ENCODE data around the gene NFYC.

The NFYC gene

GRCh38 chr1:40788561-40789341, 97.2 kb downstream of the NFYC start:
- Histone ChIP-seq H3K9me3 (ENCODE audit: control insufficient read depth, low read depth, low read length) (no peaks in the 10 kb centered on the region), H3K36me3 (ENCODE audit: control insufficient read depth, low read depth, low read length) (no peaks in the 10 kb centered on the region), H3K4me3 (ENCODE audit: low read length) (no peak overlapping the region), H3K27me3 (ENCODE audit: control insufficient read depth, insufficient read depth, low read length) (peaks cover 7% of the 10 kb centered on the region), H3K27ac (ENCODE audit: low read length) (no peak overlapping the region), H3K9ac (ENCODE audit: low read length) (no peak overlapping the region), H3K4me1 (ENCODE audit: control insufficient read depth, low read depth, low read length) (no peaks in the 10 kb centered on the region)

DNA sequence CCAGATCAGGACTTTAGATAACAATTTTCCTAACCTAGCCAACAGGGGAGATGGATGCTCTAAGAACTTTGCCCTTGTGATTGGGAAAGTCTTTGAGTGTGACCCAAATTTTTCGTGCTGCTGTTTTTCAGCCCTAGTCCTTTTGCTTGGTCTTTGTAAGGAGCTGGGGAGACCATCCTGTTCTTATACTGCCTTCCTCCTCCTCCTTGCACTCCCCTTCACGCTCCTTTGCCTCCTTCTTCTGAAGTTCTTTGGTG, 97.8 kb downstream of the NFYC start:
- no peak overlapping the region for H3K9ac ChIP-seq (ENCODE audit: low read length)
- H3K27me3 ChIP-seq (ENCODE audit: control insufficient read depth, insufficient read depth, low read length) = peaks cover 6% of the 10 kb centered on the region
- no peaks in the 10 kb centered on the region for H3K36me3 ChIP-seq (ENCODE audit: control insufficient read depth, low read depth, low read length)
- H3K27ac ChIP-seq (ENCODE audit: low read length) = no peak overlapping the region
- H3K4me3 ChIP-seq (ENCODE audit: low read length) = no peak overlapping the region
- no peaks in the 10 kb centered on the region for H3K4me1 ChIP-seq (ENCODE audit: control insufficient read depth, low read depth, low read length)
- no peaks in the 10 kb centered on the region for H3K9me3 ChIP-seq (ENCODE audit: control insufficient read depth, low read depth, low read length)

DNA sequence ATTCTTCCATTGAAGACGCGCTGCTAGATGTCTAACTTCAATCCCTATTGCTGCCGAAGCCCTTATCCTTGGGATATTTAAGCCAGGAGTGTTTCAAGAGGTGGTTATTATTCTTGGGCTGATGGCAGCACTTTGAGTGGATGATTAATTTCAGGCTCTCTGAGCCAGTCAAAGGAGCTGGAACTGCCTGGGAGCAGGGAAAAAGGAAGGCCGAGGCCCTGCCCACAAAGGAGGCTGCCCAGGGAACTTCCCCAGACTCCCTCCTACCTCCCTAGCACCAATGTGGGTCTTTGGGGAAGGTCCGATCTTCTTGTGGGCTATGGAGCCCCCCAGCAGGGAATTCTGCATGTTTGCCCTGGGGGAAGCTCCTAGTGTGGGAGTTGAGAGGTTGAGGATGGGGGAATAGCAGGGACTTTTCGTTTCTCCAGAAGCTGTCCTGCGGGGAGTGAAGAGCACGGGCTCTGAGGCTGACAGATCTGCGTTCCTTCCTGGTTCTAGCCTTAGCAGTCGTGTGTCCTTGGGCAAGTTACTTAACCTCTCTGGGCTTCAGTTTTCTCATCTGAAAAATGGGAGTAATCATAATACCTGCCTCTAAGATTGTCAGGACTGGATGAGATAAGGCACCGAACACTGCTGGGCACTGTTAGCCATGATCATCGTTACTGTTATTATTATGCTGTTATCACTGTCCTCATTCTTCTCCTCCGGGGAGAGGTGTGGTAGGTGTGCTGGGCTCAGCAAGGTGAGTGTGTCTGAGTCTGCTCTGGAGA, 98.3 kb downstream of the NFYC start:
- no peaks in the 10 kb centered on the region for H3K4me1 ChIP-seq (ENCODE audit: control insufficient read depth, low read depth, low read length)
- no peak overlapping the region for H3K4me3 ChIP-seq (ENCODE audit: low read length)
- H3K9me3 ChIP-seq (ENCODE audit: control insufficient read depth, low read depth, low read length) = no peaks in the 10 kb centered on the region
- no peak overlapping the region for H3K9ac ChIP-seq (ENCODE audit: low read length)
- no peaks in the 10 kb centered on the region for H3K36me3 ChIP-seq (ENCODE audit: control insufficient read depth, low read depth, low read length)
- H3K27ac ChIP-seq (ENCODE audit: low read length) = no peak overlapping the region
- H3K27me3 ChIP-seq (ENCODE audit: control insufficient read depth, insufficient read depth, low read length) = peaks cover under 1% of the 10 kb centered on the region

- Histone ChIP-seq H3K27ac (ENCODE audit: low read length) (no peak overlapping the region), H3K9me3 (ENCODE audit: control insufficient read depth, low read depth, low read length) (no peaks in the 10 kb centered on the region), H3K9ac (ENCODE audit: low read length) (no peak overlapping the region), H3K4me1 (ENCODE audit: control insufficient read depth, low read depth, low read length) (no peaks in the 10 kb centered on the region), H3K27me3 (ENCODE audit: control insufficient read depth, insufficient read depth, low read length) (no peaks in the 10 kb centered on the region), H3K36me3 (ENCODE audit: control insufficient read depth, low read depth, low read length) (no peaks in the 10 kb centered on the region), H3K4me3 (ENCODE audit: low read length) (no peak overlapping the region)
Measured at GRCh38 chr1:40792036-40792435, 100.5 kb downstream of the NFYC start.

GRCh38 chr1:40793617-40794016, 102.1 kb downstream of the NFYC start:
- H3K4me1 ChIP-seq (ENCODE audit: control insufficient read depth, low read depth, low read length) = no peaks in the 10 kb centered on the region
- no peak overlapping the region for H3K27ac ChIP-seq (ENCODE audit: low read length)
- no peaks in the 10 kb centered on the region for H3K9me3 ChIP-seq (ENCODE audit: control insufficient read depth, low read depth, low read length)
- H3K9ac ChIP-seq (ENCODE audit: low read length) = no peak overlapping the region
- H3K36me3 ChIP-seq (ENCODE audit: control insufficient read depth, low read depth, low read length) = no peaks in the 10 kb centered on the region
- H3K27me3 ChIP-seq (ENCODE audit: control insufficient read depth, insufficient read depth, low read length) = no peaks in the 10 kb centered on the region
- H3K4me3 ChIP-seq (ENCODE audit: low read length) = no peak overlapping the region

DNA sequence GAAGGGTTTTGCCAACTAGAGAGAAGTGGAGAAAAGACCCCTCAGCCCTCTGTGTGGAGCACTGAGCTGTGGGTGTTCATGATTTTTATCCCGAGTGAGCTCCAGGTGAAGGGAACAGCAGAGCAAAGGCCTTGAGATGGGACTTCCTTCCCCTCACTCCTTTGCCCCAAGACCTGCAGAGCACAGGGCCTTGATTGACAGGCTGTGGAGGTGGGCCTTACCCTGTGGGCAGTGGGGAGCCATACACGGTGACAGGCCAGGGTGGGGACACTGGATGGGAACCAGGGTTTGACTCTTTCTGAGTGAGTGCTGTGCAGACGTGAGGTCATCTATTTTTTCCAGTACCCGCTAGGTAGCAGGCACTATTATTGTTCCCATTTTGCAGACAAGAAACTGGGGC, 102.5 kb downstream of the NFYC start:
- Histone ChIP-seq H3K4me1 (ENCODE audit: control insufficient read depth, low read depth, low read length) (no peaks in the 10 kb centered on the region), H3K4me3 (ENCODE audit: low read length) (no peak overlapping the region), H3K36me3 (ENCODE audit: control insufficient read depth, low read depth, low read length) (no peaks in the 10 kb centered on the region)

GRCh38 chr1:40794974-40795715, 103.6 kb downstream of the NFYC start:
- Histone ChIP-seq H3K27me3 (ENCODE audit: control insufficient read depth, insufficient read depth, low read length) (no peaks in the 10 kb centered on the region), H3K9ac (ENCODE audit: low read length) (no peak overlapping the region), H3K4me3 (ENCODE audit: low read length) (no peak overlapping the region), H3K4me1 (ENCODE audit: control insufficient read depth, low read depth, low read length) (peaks cover 5% of the 10 kb centered on the region), H3K36me3 (ENCODE audit: control insufficient read depth, low read depth, low read length) (no peaks in the 10 kb centered on the region), H3K9me3 (ENCODE audit: control insufficient read depth, low read depth, low read length) (no peaks in the 10 kb centered on the region), H3K27ac (ENCODE audit: low read length) (no peak overlapping the region)

More for the DNA sequence above, 102.5 kb downstream of the NFYC start:
- H3K9ac ChIP-seq (ENCODE audit: low read length) = no peak overlapping the region
- H3K9me3 ChIP-seq (ENCODE audit: control insufficient read depth, low read depth, low read length) = no peaks in the 10 kb centered on the region
- no peak overlapping the region for H3K27ac ChIP-seq (ENCODE audit: low read length)
- no peaks in the 10 kb centered on the region for H3K27me3 ChIP-seq (ENCODE audit: control insufficient read depth, insufficient read depth, low read length)

- Histone ChIP-seq H3K4me3 (ENCODE audit: low read length) (no peak overlapping the region), H3K36me3 (ENCODE audit: control insufficient read depth, low read depth, low read length) (no peaks in the 10 kb centered on the region), H3K9ac (ENCODE audit: low read length) (no peak overlapping the region)
Measured at GRCh38 chr1:40795811-40796586, 104.5 kb downstream of the NFYC start.

DNA sequence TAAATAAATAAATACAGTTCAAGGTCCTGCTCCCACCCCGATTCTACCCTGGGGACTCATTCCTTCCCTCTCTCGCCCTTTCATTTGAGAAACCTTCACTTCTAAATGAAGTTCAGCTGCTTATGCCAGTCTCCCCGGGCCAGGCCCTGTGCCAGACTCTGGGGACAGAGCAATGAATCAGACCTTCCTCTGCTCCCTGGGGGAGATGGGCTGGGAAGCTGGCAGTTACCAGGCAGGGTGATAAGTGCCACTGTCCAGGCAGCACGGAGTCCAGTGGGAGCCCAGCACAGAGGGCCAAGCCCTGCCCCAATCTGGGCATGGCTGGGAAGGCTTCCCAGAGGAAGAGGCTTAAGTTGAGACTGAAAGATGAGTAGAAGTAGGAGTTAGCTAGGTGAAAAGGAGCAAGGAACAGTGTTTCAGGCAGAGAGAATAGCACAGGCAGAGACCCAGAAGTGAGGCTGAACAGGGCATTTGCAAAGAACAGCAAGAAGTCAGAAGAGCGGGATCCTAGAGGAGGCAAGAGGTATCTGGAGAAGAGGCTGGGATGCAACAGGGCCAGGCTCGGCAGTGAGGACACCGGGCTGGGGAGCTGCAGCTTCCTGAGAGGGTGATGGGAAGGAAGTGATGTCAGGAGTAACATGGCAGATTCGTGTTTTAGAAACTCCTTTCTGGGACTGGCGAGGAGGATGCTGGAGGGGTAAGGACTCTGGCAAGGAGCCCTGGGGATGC, 105.6 kb downstream of the NFYC start:
- H3K4me1 ChIP-seq (ENCODE audit: control insufficient read depth, low read depth, low read length) = peaks cover 13% of the 10 kb centered on the region
- H3K9ac ChIP-seq (ENCODE audit: low read length) = no peak overlapping the region
- no peak overlapping the region for H3K4me3 ChIP-seq (ENCODE audit: low read length)

More at GRCh38 chr1:40795811-40796586, 104.5 kb downstream of the NFYC start:
- Histone ChIP-seq H3K27me3 (ENCODE audit: control insufficient read depth, insufficient read depth, low read length) (no peaks in the 10 kb centered on the region), H3K9me3 (ENCODE audit: control insufficient read depth, low read depth, low read length) (no peaks in the 10 kb centered on the region), H3K27ac (ENCODE audit: low read length) (no peak overlapping the region), H3K4me1 (ENCODE audit: control insufficient read depth, low read depth, low read length) (peaks cover 5% of the 10 kb centered on the region)

GRCh38 chr1:40797668-40798010, 106.1 kb downstream of the NFYC start:
- Histone ChIP-seq H3K27ac (ENCODE audit: low read length) (no peak overlapping the region), H3K36me3 (ENCODE audit: control insufficient read depth, low read depth, low read length) (no peaks in the 10 kb centered on the region), H3K27me3 (ENCODE audit: control insufficient read depth, insufficient read depth, low read length) (peaks cover 8% of the 10 kb centered on the region), H3K9me3 (ENCODE audit: control insufficient read depth, low read depth, low read length) (no peaks in the 10 kb centered on the region), H3K4me3 (ENCODE audit: low read length) (no peak overlapping the region), H3K9ac (ENCODE audit: low read length) (no peak overlapping the region), H3K4me1 (ENCODE audit: control insufficient read depth, low read depth, low read length) (peaks cover 13% of the 10 kb centered on the region)

More for the DNA sequence above, 105.6 kb downstream of the NFYC start:
- H3K27me3 ChIP-seq (ENCODE audit: control insufficient read depth, insufficient read depth, low read length) = peaks cover 8% of the 10 kb centered on the region
- H3K36me3 ChIP-seq (ENCODE audit: control insufficient read depth, low read depth, low read length) = no peaks in the 10 kb centered on the region
- no peak overlapping the region for H3K27ac ChIP-seq (ENCODE audit: low read length)
- no peaks in the 10 kb centered on the region for H3K9me3 ChIP-seq (ENCODE audit: control insufficient read depth, low read depth, low read length)
